Caco-2 (cell line): ENCODE measurements around the gene SDK2. TPM values are rescaled to one million over a fixed set of nuclear protein-coding genes. Genes with fewer than 3 reads are reported as not detected.
"Not testable (repeated sequence)": the region's sequence is repeated elsewhere in the genome, so short reads cannot be mapped to it uniquely, and the experiment has no call there.

Experiments
- BruUV-seq: library from RNA; stranded (reverse); fragments of 400-500 nt; replicated peaks from 2 replicates; lab custom pipeline; 2021; lab: Mats Ljungman, UMichigan
- CTCF ChIA-PET: fragments of 300-600 bp; sonication (Branson Sonifier 250); formaldehyde crosslinking; loops from one replicate; lab custom pipeline; 2022; ENCODE audit warnings: antibody characterized with exemption; lab: Charles Lee
- POLR2A ChIA-PET: fragments of 300-600 bp; sonication (Branson Sonifier 250); formaldehyde crosslinking; loops from one replicate; lab custom pipeline; 2022; ENCODE audit warnings: antibody characterized with exemption; lab: Charles Lee
- DNase-seq, 2 experiments: peaks; one replicate each; pipeline versions ENCODE4 v3.0.0 to v3.0.0-alpha.2; 2020 to 2022
- H3K27me3 ChIP-seq: replicated peaks from 2 replicates; pipeline ENCODE4 v1.6.0; 2011; ENCODE audit warnings: low read length; ENCODE audit not compliant: control insufficient read depth, insufficient read depth
- H3K36me3 ChIP-seq: 2 replicates; pipeline ENCODE4 v1.5.1; 2011; ENCODE audit warnings: low read length; ENCODE audit not compliant: control insufficient read depth, insufficient read depth
- H3K4me1 ChIP-seq: fragments of 250-450 bp; sonication (Bioruptor Pico); 2 replicates; pipeline ENCODE4 v1.5.1; 2020; ENCODE audit warnings: mild to moderate bottlenecking
- H3K4me3 ChIP-seq: 2 replicates; pipeline ENCODE4 v1.5.1; 2011; ENCODE audit warnings: low read depth, mild to moderate bottlenecking, control low read depth, low read length
- H3K9me3 ChIP-seq: fragments of 250-450 bp; sonication (Bioruptor Pico); 2 replicates; pipeline ENCODE4 v1.5.1; 2020; ENCODE audit warnings: mild to moderate bottlenecking, moderate library complexity
- H3K27ac Mint-ChIP-seq: one replicate; pipeline ENCODE4 v1.8.0; 2022; ENCODE audit warnings: mixed read lengths; ENCODE audit not compliant: unreplicated experiment
- H3K27me3 Mint-ChIP-seq: one replicate; pipeline ENCODE4 v1.8.0; 2022; ENCODE audit warnings: mixed read lengths; ENCODE audit not compliant: insufficient read depth, unreplicated experiment
- H3K36me3 Mint-ChIP-seq: one replicate; pipeline ENCODE4 v1.8.0; 2022; ENCODE audit warnings: mild to moderate bottlenecking, mixed read lengths; ENCODE audit not compliant: insufficient read depth, unreplicated experiment
- H3K4me1 Mint-ChIP-seq: one replicate; pipeline ENCODE4 v1.8.0; 2022; ENCODE audit warnings: low read depth, mixed read lengths; ENCODE audit not compliant: unreplicated experiment
- H3K4me3 Mint-ChIP-seq: one replicate; pipeline ENCODE4 v1.8.0; 2022; ENCODE audit warnings: mild to moderate bottlenecking, moderate library complexity, mixed read lengths; ENCODE audit not compliant: unreplicated experiment
- H3K9me3 Mint-ChIP-seq: one replicate; pipeline ENCODE4 v1.8.0; 2022; ENCODE audit warnings: mixed read lengths; ENCODE audit not compliant: unreplicated experiment
- intact Hi-C: fragments of 100-400 bp; cut with micrococcal nuclease; formaldehyde crosslinking; loops from one replicate; pipeline ENCODE4 v1.10.0; 2022; ENCODE audit not compliant: unreplicated experiment
- total RNA-seq: library from RNA; stranded (reverse); gene quantifications from 2 replicates; pipeline ENCODE4 v1.2.3, GENCODE V29; 2022
- TF ChIP-seq, protein P1 (sequence below), 2 experiments: fragments of 200-600 bp in 1 of 2; IDR thresholded peaks; 1 replicate in 1 of 2; 2 replicates in 1 of 2; pipeline versions ENCODE4 v1.5.1 to v1.8.0; 2011 to 2022; ENCODE audit warnings: antibody characterized with exemption in 1 of 2, control low read depth in 1 of 2, inconsistent platforms in 1 of 2, low read depth in 1 of 2, low read length in 1 of 2, mild to moderate bottlenecking in 1 of 2, moderate library complexity in 1 of 2; ENCODE audit not compliant: insufficient read depth in 1 of 2, severe bottlenecking in 1 of 2, unreplicated experiment in 1 of 2

SDK2 gene
- total RNA-seq, 1 experiment from 2014 or later, result 0.09 TPM

DNA sequence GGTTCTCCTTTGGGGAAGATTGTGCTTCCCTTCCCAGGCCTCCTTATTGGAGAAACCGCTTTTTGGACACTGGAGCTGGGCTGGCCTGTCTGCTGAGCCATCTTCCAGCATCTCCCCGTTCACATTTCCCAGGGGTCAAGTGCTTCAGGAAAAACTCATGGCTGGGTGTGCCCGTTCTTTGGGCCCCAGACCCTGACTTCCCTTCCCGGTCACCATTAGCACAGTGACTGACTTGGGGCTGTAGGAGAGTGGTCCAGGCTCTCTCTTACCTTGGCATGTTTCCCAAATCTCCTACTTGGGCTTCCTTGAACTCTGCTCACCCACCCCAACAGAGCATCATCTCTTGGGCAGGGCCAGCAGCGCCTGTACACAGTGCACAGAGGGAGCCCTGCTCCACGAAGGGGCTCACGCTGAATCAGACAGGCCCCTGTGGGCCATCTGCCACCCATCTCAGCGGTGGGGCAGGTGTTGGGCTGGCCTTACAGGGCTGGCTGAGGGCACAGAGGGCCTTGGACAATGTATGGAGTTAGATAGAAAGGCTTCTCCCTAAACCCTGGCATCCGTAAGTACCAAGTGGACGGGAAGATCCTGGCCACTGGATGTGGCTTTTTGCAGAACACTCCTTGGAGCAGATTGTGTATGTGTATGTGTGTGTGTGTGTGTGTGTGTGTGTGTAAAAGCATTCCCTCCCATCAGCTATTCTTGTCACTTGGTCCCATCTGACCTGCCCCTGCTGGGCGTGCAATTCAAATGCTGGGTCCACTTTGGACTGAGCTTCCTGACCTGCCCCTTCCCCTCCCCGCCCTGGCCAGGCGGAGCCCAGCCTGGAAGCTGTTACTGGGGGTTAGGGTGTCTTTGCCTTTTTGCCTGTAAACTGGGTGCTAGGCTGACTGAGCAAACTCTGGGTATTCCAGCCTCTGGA lies 307.6 kb downstream of the SDK2 start:
- no peaks in the 10 kb centered on the region for H3K9me3 ChIP-seq
- H3K36me3 Mint-ChIP-seq, result no peaks in the 10 kb centered on the region
- H3K4me1 ChIP-seq, result no peaks in the 10 kb centered on the region
- H3K9me3 Mint-ChIP-seq, result no peaks in the 10 kb centered on the region
- no peak overlapping the region for H3K4me3 Mint-ChIP-seq
- no peaks in the 10 kb centered on the region for H3K36me3 ChIP-seq
- POLR2A ChIA-PET, result no interaction called here
- no TSS peak for BruUV-seq
- CTCF ChIA-PET, result interaction anchor here (0.7 kb wide), 1 partner anchor 1269 kb away, joined by 6 read pairs; no protein-coding TSS in a partner anchor
- no peak overlapping the region for H3K4me3 ChIP-seq
- DNase-seq, result no peak
- intact Hi-C loops, result no loop called here
- H3K27me3 Mint-ChIP-seq, result no peaks in the 10 kb centered on the region
- H3K27ac Mint-ChIP-seq, result no peak overlapping the region
- no peaks in the 10 kb centered on the region for H3K27me3 ChIP-seq
- TF ChIP-seq, protein P1, sequence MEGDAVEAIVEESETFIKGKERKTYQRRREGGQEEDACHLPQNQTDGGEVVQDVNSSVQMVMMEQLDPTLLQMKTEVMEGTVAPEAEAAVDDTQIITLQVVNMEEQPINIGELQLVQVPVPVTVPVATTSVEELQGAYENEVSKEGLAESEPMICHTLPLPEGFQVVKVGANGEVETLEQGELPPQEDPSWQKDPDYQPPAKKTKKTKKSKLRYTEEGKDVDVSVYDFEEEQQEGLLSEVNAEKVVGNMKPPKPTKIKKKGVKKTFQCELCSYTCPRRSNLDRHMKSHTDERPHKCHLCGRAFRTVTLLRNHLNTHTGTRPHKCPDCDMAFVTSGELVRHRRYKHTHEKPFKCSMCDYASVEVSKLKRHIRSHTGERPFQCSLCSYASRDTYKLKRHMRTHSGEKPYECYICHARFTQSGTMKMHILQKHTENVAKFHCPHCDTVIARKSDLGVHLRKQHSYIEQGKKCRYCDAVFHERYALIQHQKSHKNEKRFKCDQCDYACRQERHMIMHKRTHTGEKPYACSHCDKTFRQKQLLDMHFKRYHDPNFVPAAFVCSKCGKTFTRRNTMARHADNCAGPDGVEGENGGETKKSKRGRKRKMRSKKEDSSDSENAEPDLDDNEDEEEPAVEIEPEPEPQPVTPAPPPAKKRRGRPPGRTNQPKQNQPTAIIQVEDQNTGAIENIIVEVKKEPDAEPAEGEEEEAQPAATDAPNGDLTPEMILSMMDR (IDR thresholded peaks at IDR 0.05; ENCODE audit: insufficient read depth in 1 of 2, low read depth in 1 of 2, low read length in 1 of 2, severe bottlenecking in 1 of 2, unreplicated experiment in 1 of 2), result no peak
- H3K4me1 Mint-ChIP-seq, result no peaks in the 10 kb centered on the region

DNA sequence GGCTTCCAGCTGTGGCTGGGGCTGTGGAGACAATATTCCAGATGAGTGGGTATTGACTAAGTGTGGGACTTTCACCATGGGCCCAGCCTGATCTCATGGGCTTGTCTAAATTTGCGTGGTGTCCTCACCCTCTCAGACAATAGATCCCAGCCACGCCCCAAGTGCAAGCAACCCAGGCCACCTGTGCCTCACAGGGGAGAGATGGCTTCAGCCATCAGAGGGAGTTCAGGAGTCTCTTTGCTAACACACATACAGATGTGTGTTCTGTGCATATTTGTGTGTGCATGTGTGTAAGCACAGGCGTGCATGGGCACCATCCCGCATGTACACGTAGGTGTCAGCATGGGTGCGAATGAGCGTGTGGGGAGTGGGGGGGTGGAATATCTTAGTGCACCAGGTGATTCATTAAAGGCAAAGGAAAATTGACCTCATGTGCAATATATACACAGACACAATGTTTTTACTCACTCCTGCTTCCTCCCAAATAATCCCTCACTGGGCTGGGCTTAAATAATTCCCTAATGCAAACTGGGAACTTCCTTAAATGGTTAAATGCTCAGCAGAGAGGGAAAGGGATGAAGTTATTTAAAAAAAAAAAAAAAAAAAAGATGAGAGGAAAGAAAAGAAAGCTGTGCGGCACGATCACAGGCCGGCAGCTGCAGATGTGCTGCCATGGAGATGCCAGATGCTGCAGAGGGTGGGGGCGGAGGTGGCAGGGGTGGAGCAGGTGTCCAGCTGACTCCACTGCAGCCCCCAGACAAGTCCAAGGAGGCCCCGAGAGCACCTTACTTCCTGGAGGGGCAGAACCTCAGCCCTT lies 308.4 kb downstream of the SDK2 start:
- TF ChIP-seq, protein P1 (IDR thresholded peaks at IDR 0.05; ENCODE audit: insufficient read depth in 1 of 2, low read depth in 1 of 2, low read length in 1 of 2, severe bottlenecking in 1 of 2, unreplicated experiment in 1 of 2), result no peak
- Histone ChIP-seq H3K4me1 (no peaks in the 10 kb centered on the region), H3K9me3 (no peaks in the 10 kb centered on the region), H3K27me3 (no peaks in the 10 kb centered on the region), H3K36me3 (no peaks in the 10 kb centered on the region), H3K4me3 (no peak overlapping the region)
- intact Hi-C loops, result no loop called here
- Mint-ChIP-seq H3K27me3 (no peaks in the 10 kb centered on the region), H3K9me3 (no peaks in the 10 kb centered on the region), H3K27ac (no peak overlapping the region), H3K36me3 (no peaks in the 10 kb centered on the region), H3K4me3 (no peak overlapping the region), H3K4me1 (no peaks in the 10 kb centered on the region)
- no peak for DNase-seq
- ChIA-PET CTCF (interaction anchor here (0.7 kb wide), 1 partner anchor 1270 kb away, joined by 6 read pairs; no protein-coding TSS in a partner anchor), POLR2A (no interaction called here)
- BruUV-seq, result no TSS peak

DNA sequence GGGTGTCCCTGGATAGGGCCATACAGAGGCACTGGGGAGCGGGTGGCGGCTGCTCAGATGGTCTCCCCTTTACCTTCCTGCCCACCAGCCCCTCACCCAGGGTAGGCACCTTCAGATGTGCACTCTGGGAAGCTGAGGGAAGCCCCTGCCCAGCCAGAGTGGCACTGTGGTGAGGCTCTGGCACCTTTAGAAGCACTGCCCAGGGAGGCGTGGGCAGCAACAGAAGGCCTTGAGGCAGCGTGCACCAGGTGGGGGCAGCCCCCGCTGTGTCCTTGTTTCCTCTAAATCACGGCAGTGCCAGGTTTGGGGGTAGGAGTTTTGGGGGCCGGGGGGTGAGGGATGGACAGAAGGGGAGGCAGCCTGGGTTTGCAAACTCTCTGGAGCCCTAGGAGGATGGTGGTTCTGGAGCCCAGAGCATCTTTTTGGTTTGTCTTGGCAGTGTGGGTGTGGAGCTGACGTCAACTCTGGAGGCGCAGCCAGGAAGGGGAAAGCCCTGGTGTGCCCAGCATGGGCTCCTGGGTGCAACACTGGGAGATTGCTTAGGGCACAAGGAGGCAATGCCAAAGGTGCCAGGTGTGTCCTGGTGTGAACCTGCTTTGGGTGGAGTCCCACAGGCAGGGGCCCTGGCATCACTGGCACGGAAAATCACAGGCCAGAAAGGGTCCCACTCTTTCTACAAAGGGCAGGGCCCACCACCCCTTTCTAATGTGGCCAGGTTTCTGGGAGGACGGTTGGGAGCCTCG lies 309.3 kb downstream of the SDK2 start:
- DNase-seq, result no peak
- no peaks in the 10 kb centered on the region for H3K27me3 Mint-ChIP-seq
- H3K9me3 ChIP-seq, result no peaks in the 10 kb centered on the region
- H3K27me3 ChIP-seq, result no peaks in the 10 kb centered on the region
- BruUV-seq, result no TSS peak
- H3K36me3 ChIP-seq, result no peaks in the 10 kb centered on the region
- ChIA-PET POLR2A (no interaction called here), CTCF (no interaction called here)
- H3K4me1 ChIP-seq, result no peaks in the 10 kb centered on the region
- no peaks in the 10 kb centered on the region for H3K9me3 Mint-ChIP-seq
- H3K27ac Mint-ChIP-seq, result no peak overlapping the region
- intact Hi-C loops, result no loop called here
- no peak overlapping the region for H3K4me3 Mint-ChIP-seq
- no peak overlapping the region for H3K4me3 ChIP-seq
- TF ChIP-seq, protein P1 (IDR thresholded peaks at IDR 0.05; ENCODE audit: insufficient read depth in 1 of 2, low read depth in 1 of 2, low read length in 1 of 2, severe bottlenecking in 1 of 2, unreplicated experiment in 1 of 2), result no peak
- no peaks in the 10 kb centered on the region for H3K36me3 Mint-ChIP-seq
- H3K4me1 Mint-ChIP-seq, result no peaks in the 10 kb centered on the region

DNA sequence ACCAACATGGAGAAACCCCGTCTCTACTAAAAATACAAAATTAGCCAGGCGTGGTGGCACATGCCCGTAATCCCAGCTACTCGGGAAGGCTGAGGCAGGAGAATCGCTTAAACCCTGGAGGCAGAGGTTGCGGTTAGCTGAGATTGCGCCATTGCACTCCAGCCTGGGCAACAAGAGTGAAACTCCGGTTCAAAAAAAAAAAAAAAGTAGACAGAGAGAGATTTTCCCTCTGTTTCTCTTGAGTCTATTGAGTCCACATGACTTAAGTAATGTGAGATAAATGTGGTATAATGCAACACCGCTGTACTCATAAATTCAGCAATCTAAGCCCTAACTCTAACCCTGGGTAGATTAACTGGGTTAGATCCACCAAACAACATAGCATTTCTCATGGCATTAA lies 310.8 kb downstream of the SDK2 start:
- H3K27me3 Mint-ChIP-seq, CTCF ChIA-PET, H3K4me3 ChIP-seq, H3K27me3 ChIP-seq, H3K9me3 ChIP-seq, H3K4me1 ChIP-seq, BruUV-seq, H3K36me3 ChIP-seq, H3K4me3 Mint-ChIP-seq, H3K9me3 Mint-ChIP-seq, H3K4me1 Mint-ChIP-seq, H3K36me3 Mint-ChIP-seq, DNase-seq, intact Hi-C loops, POLR2A ChIA-PET, H3K27ac Mint-ChIP-seq: not testable (repeated sequence)
